Measurements from ENCODE around the gene ARL13B. TPM values are rescaled to one million over a fixed set of nuclear protein-coding genes. Genes with fewer than 3 reads are reported as not detected.

The ARL13B gene
- total RNA-seq (2016; rRNA removed; fragmentation: Illumina TruSeq; extraction: Trizol) (9.6 and 12.7 TPM in 2 replicates), polyA plus RNA-seq (2011; rRNA removed) (1.6 and 2.2 TPM in 2 replicates), polyA minus RNA-seq (2011; rRNA and poly(A)+ RNA removed; ENCODE audit: low replicate concordance) (3.2 and 4.0 TPM in 2 replicates), Bru-seq, nascent RNA (percentile 51 among the genes with signal in this experiment), BruChase-seq, experiment 1, labeled RNA remaining after a 6-hour chase (percentile 57 among the genes with signal in this experiment), BruChase-seq, experiment 2, labeled RNA remaining after a 2-hour chase (percentile 56 among the genes with signal in this experiment)
- 16.9 and 22.2 TPM in 2 replicates for total RNA-seq (2016; cell fraction: cytosol; rRNA removed; fragmentation: Illumina TruSeq; extraction: Trizol; ENCODE audit: low read depth)
- 10.0 and 11.7 TPM in 2 replicates for total RNA-seq (2016; cell fraction: insoluble cytoplasmic fraction; rRNA removed; fragmentation: Illumina TruSeq; extraction: Trizol)
- total RNA-seq (2016; cell fraction: membrane; rRNA removed; fragmentation: Illumina TruSeq; extraction: Trizol) = 4.1 and 5.4 TPM in 2 replicates
- total RNA-seq (2016; cell fraction: nucleus; rRNA removed; fragmentation: Illumina TruSeq; extraction: Trizol) = 7.1 and 8.3 TPM in 2 replicates
- 1.5 and 2.6 TPM in 2 replicates for polyA plus RNA-seq (2011; cell fraction: cytosol; rRNA removed)
- 1.1 and 1.5 TPM in 2 replicates for polyA plus RNA-seq (2011; cell fraction: nucleus; rRNA removed)
- polyA plus RNA-seq (2012) = 3.0 and 3.2 TPM in 2 replicates
- 0.16 and 0.32 TPM in 2 replicates for polyA plus RNA-seq (2016; cell fraction: cytosol; fragmentation: Illumina TruSeq; extraction: Trizol; ENCODE audit: low read depth)
- 11.0 and 11.4 TPM in 2 replicates for polyA plus RNA-seq (2016; cell fraction: insoluble cytoplasmic fraction; fragmentation: Illumina TruSeq; extraction: Trizol; ENCODE audit: low read depth)
- 0.80 and 1.2 TPM in 2 replicates for polyA plus RNA-seq (2016; cell fraction: membrane; fragmentation: Illumina TruSeq; extraction: Trizol; ENCODE audit: low read depth)
- 6.5 and 8.1 TPM in 2 replicates for polyA plus RNA-seq (2016; cell fraction: nucleus; fragmentation: Illumina TruSeq; extraction: Trizol; ENCODE audit: insufficient read depth, low read depth)
- polyA minus RNA-seq (2011; cell fraction: cytosol; rRNA and poly(A)+ RNA removed) = 3.1 and 4.7 TPM in 2 replicates
- 2.4 and 3.7 TPM in 2 replicates for polyA minus RNA-seq (2011; cell fraction: nucleus; rRNA and poly(A)+ RNA removed)
- long read RNA-seq, experiment 1, partial matches to known transcripts = 8 of 13 reads
- long read RNA-seq, experiment 1, other reads (novel, unspliced or antisense) = 5 of 13 reads
- long read RNA-seq, experiment 2, partial matches to known transcripts = 0 of 9 reads
- long read RNA-seq, experiment 2, other reads (novel, unspliced or antisense) = 9 of 9 reads

DNA sequence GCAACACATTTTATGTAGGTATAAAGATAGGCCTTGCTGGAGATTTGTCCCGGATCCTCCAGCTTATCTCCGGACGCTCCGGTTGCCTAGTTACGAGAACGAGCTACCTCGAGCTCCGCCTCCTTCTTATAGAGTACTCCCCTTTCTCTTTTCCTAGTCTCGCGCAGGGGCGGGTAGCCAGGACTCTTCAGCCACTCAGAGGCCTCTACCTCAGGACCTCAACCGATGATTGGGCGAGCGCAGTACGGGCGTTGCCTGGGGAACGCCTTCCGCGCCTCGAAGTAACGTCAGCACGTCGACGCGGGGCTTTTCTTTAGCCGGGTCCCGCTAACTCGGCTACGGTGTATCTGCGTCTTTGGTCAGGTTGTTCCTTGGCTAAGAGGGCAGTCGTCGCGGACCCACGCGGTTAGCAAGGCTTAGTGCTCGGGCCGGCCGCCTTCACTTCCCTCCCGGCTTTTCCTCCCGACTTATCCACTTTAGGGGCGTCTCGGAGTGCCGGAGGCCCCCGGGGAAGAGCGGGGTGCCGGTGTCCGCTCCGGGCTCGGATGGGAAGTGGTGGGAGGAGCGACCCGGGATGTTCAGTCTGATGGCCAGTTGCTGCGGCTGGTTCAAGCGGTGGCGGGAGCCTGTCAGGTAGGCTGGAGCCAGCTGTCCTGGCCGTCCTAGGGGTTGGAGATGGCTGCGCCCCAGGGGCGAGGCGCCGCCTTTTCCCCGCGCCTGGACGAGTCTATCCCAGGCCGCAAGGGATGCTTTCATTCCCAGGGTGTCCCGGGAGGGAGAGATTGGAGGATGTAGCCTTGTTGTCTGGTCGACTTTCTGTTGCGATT is at the start of gene ARL13B:
Gene ARL13B, plus strand, starts transcription at position 306 of the 827 bp plus-strand sequence. Its CDS starts 269 bp downstream, at position 575.
- H3K27ac ChIP-seq (ENCODE audit: extremely low read length, insufficient read depth, low read length) = peak within 1 kb of the TSS; percentile 76
- CTCF ChIA-PET (ENCODE audit: low intra/inter-chr PET ratio, low total read pairs) = no interaction called here
- peaks cover 25% of the 10 kb centered on the region for H3K4me1 ChIP-seq (ENCODE audit: insufficient read depth, low read length)
- H3K9ac ChIP-seq (ENCODE audit: insufficient read depth, low read depth, low read length) = peak within 1 kb of the TSS; percentile 68
- in situ Hi-C loops (cut with HindIII; ENCODE audit: extremely low pct_ligation_motif_present, low pct_unique_long_range_greater_than_20kb) = no loop called here
- H2AFZ ChIP-seq (ENCODE audit: low read length) = peak within 1 kb of the TSS; percentile 47
- no peaks in the 10 kb centered on the region for H3K9me3 ChIP-seq (ENCODE audit: low read length)
- H3K27me3 ChIP-seq (ENCODE audit: control insufficient read depth in 1 of 2, insufficient read depth in 2 of 2, low read length in 2 of 2) = no peaks in the 10 kb centered on the region
- peaks cover 20% of the 10 kb centered on the region for H3K79me2 ChIP-seq (ENCODE audit: insufficient read depth, low read length)
- FAIRE-seq (peak; percentile 99), DNase-seq (ENCODE audit: low spot score) (peak; percentile 98), ATAC-seq (peak; percentile 99)
- H4K20me1 ChIP-seq (ENCODE audit: insufficient read depth, low read length) = no peaks in the 10 kb centered on the region
- peak within 1 kb of the TSS; percentile 80 to 85 (median 83) for H3K4me3 ChIP-seq (replicated peaks in 1 of 3; ENCODE audit: insufficient read depth in 1 of 3, low read depth in 2 of 3, low read length in 3 of 3)
- H3K36me3 ChIP-seq (replicated peaks in 1 of 2; ENCODE audit: control insufficient read depth in 1 of 2, insufficient read depth in 2 of 2, low read length in 2 of 2) = no peaks in the 10 kb centered on the region
- WGBS (ENCODE audit: low lambda C conversion rate) = 0% methylated on average over 28 of the region's 66 CpGs
- POLR2A ChIA-PET = interaction anchor here (0.7 to 1.5 kb wide), 3 partner anchors 15 to 83 kb away, joined by 3 to 24 read pairs (median 5); partner anchors contain the start of genes DHFR2 and NSUN3
- intact Hi-C loops (cut with micrococcal nuclease; ENCODE audit: unreplicated experiment) = loop anchor here (2.0 kb wide), 1 partner anchor 83 kb away; the partner anchor contains the start of genes DHFR2 and NSUN3
- TSS peak; percentile 66 for BruUV-seq (replicated peaks)
- H3K4me2 ChIP-seq (ENCODE audit: low read depth, low read length) = peak within 1 kb of the TSS; percentile 85
- TF ChIP-seq SRY (CRISPR knock-in tag; IDR thresholded peaks at IDR 0.05) = 0 out of 2 replicates have a peak, but pooled peaks have one; percentile 51
- no peak for TF ChIP-seq MED8 (CRISPR knock-in tag; IDR thresholded peaks at IDR 0.05; ENCODE audit: insufficient replicate concordance)
- peak; percentile 93 for TF ChIP-seq KDM2A (CRISPR knock-in tag; IDR thresholded peaks at IDR 0.05; ENCODE audit: borderline replicate concordance, low read depth)
- no peak for TF ChIP-seq POLR2AphosphoS2 (IDR thresholded peaks at IDR 0.05; ENCODE audit: low read depth, low read length)
- TF ChIP-seq SAFB2 (CRISPR knock-in tag; IDR thresholded peaks at IDR 0.05; ENCODE audit: borderline replicate concordance, low read depth) = peak; percentile 63; the same call in 1 of the 2 replicates
- TF ChIP-seq, protein P1, sequence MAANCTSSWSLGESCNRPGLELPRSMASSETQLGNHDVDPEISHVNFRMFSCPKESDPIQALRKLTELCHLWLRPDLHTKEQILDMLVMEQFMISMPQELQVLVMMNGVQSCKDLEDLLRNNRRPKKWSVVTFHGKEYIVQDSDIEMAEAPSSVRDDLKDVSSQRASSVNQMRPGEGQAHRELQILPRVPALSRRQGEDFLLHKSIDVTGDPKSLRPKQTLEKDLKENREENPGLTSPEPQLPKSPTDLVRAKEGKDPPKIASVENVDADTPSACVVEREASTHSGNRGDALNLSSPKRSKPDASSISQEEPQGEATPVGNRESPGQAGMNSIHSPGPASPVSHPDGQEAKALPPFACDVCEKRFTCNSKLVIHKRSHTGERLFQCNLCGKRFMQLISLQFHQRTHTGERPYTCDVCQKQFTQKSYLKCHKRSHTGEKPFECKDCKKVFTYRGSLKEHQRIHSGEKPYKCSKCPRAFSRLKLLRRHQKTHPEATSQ (CRISPR knock-in tag; IDR thresholded peaks at IDR 0.05; ENCODE audit: borderline replicate concordance) = 0 out of 2 replicates have a peak, but pooled peaks have one; percentile 32
- peak; percentile 88 for TF ChIP-seq ATF1 (CRISPR knock-in tag; IDR thresholded peaks at IDR 0.05)
- peak; percentile 28; the same call in 1 of the 2 replicates for TF ChIP-seq PHF21A (CRISPR knock-in tag; IDR thresholded peaks at IDR 0.05)
- peak; percentile 96 for TF ChIP-seq ASH2L (IDR thresholded peaks at IDR 0.05; ENCODE audit: insufficient read length, low read depth, low read length)
- TF ChIP-seq ZNF598 (CRISPR knock-in tag; IDR thresholded peaks at IDR 0.05; ENCODE audit: borderline replicate concordance) = peak; percentile 51; the same call in 1 of the 2 replicates
- TF ChIP-seq TFE3 (CRISPR knock-in tag; IDR thresholded peaks at IDR 0.05) = no peak
- TF ChIP-seq NFKB2 (CRISPR knock-in tag; IDR thresholded peaks at IDR 0.05; ENCODE audit: borderline replicate concordance) = peak; percentile 69; the same call in 1 of the 2 replicates
